Ovary (tissue), 9 donors: ENCODE data around the gene UBAC1. TPM values are rescaled to one million over a fixed set of nuclear protein-coding genes. Genes with fewer than 3 reads are reported as not detected.

Experiments used
- DNase-seq, 5 donors: peaks; one replicate each; pipeline ENCODE4 v3.0.0-alpha.2; 2019 to 2020
- H3K27ac ChIP-seq, 2 donors: fragments of 200-600 bp; one replicate each; pipeline versions ENCODE4 v1.5.1 to v1.8.0; 2019 to 2022
- H3K27me3 ChIP-seq: fragments of 200-600 bp; one replicate; pipeline ENCODE4 v1.8.0; 2022
- H3K36me3 ChIP-seq: fragments of 200-600 bp; sonication (generic); one replicate; pipeline ENCODE4 v1.5.1; 2019
- H3K4me1 ChIP-seq: one replicate; pipeline ENCODE4 v1.8.1; 2013; ENCODE audit warnings: mild to moderate bottlenecking, moderate library complexity; ENCODE audit not compliant: insufficient read depth
- H3K4me3 ChIP-seq: fragments of 200-600 bp; sonication (generic); one replicate; pipeline ENCODE4 v1.5.1; 2017
- H3K9me3 ChIP-seq, 2 donors: fragments of 200-600 bp in 1 of 2; sonication (generic) in 1 of 2; one replicate each; pipeline versions ENCODE4 v1.5.1 to v1.8.1; 2013 to 2019; ENCODE audit warnings: mild to moderate bottlenecking in 1 of 2, moderate library complexity in 1 of 2
- CTCF ChIP-seq, 3 donors: fragments of 450-650 bp in 2 of 3; fragments of 200-600 bp in 1 of 3; IDR thresholded peaks; one replicate each; pipeline versions ENCODE4 v1.5.1 to v1.8.0; 2016 to 2022; ENCODE audit warnings: antibody characterized with exemption in 3 of 3, mild to moderate bottlenecking in 1 of 3
- EP300 ChIP-seq: sonication (generic); formaldehyde crosslinking; IDR thresholded peaks from one replicate; pipeline ENCODE4 v1.6.1; 2017; ENCODE audit warnings: antibody characterized with exemption
- POLR2A ChIP-seq: fragments of 450-650 bp; IDR thresholded peaks from one replicate; pipeline ENCODE4 v1.6.1; 2017; ENCODE audit warnings: antibody characterized with exemption, mild to moderate bottlenecking, moderate library complexity
- WGBS, 3 donors: extraction: QIAGEN DNeasy Blood & Tissue Kit in 1 of 3; methylation state at CpG; one replicate each; pipeline versions ENCODE4 v1.1.5 to v1.1.7; 2013 to 2017; 5-methylcytosine and 5-hydroxymethylcytosine counted together
- intact Hi-C, 4 donors: fragments of 100-400 bp; cut with DNase I; formaldehyde crosslinking; loops; one replicate each; pipeline versions ENCODE4 v1.11.0 to v1.15.1; 2022 to 2023
- polyA plus RNA-seq, 2 donors: library from polyadenylated mRNA; stranded (reverse); fragments of 200-250 nt in 1 of 2; fragments of 350-450 nt in 1 of 2; fragmentation: Illumina TruSeq in 1 of 2; extraction: RNeasy Lipid Tissue Mini Kit (QIAGEN cat#74804) in 1 of 2; gene quantifications; one replicate each; pipeline ENCODE4 v1.2.3, GENCODE V29; 2013 to 2014
- total RNA-seq, 7 donors: library from RNA; depleted of rRNA in 2 of 7; stranded (reverse); fragments of >200 nt in 2 of 7; fragmentation: NEBNext Ultra II Directional in 3 of 7; extraction: Animal tissue kit (Norgen Biotek cat#: 25700) in 3 of 7; gene quantifications; one replicate each; pipeline versions ENCODE4 v1.1.0 to v1.2.4, GENCODE V29; 2016 to 2023
- donor health status: DM: no; HTN: no; CAD: no; lungs with moderate emphysema.
- donor health status: DM: no; HTN: no; CAD: no.
- donor health status: Bipolar disorder and iron deficiency.
- donor health status: DM: yes; HTN: yes; CAD: no.
- donor health status: DM: no; HTN: no; CAD: no.
- donor health status: DM: yes; HTN: yes; CAD: no.

UBAC1 gene
- total and polyA plus RNA-seq, 9 donors: 19.7 to 42.0 (median 33.4) TPM

GRCh38 chr9:135891027-135891631 lies 70.0 kb downstream of the UBAC1 start:
- no peaks in the 10 kb centered on the region for H3K36me3 ChIP-seq
- no peaks in the 10 kb centered on the region for H3K9me3 ChIP-seq
- 62 to 66% (median 63%) methylated on average over 8 of the region's 8 CpGs for WGBS, 3 donors
- TF ChIP-seq EP300 (no peak), POLR2A (no peak), CTCF (IDR thresholded peaks at IDR 0.05) (no peak)
- H3K27ac ChIP-seq: no peak overlapping the region
- no peaks in the 10 kb centered on the region for H3K27me3 ChIP-seq
- peaks cover 29% of the 10 kb centered on the region for H3K4me1 ChIP-seq
- H3K4me3 ChIP-seq: no peak overlapping the region
- intact Hi-C loops: no loop called here
- no peak for DNase-seq

- Histone ChIP-seq H3K27ac (no peak overlapping the region), H3K9me3 (no peaks in the 10 kb centered on the region), H3K36me3 (no peaks in the 10 kb centered on the region), H3K4me1 (peaks cover 30% of the 10 kb centered on the region), H3K27me3 (no peaks in the 10 kb centered on the region), H3K4me3 (no peak overlapping the region)
- intact Hi-C loops: no loop called here
- 74 to 76% (median 74%) methylated on average over 18 of the region's 18 CpGs for WGBS, 3 donors
- TF ChIP-seq POLR2A (no peak), EP300 (no peak), CTCF (IDR thresholded peaks at IDR 0.05) (no peak)
- no peak for DNase-seq
Observed at GRCh38 chr9:135890190-135891026, 70.8 kb downstream of the UBAC1 start.

- no peaks in the 10 kb centered on the region for H3K27me3 ChIP-seq
- H3K9me3 ChIP-seq: no peaks in the 10 kb centered on the region
- no peaks in the 10 kb centered on the region for H3K36me3 ChIP-seq
- TF ChIP-seq EP300 (no peak), CTCF (IDR thresholded peaks at IDR 0.05) (no peak), POLR2A (no peak)
- no peak overlapping the region for H3K4me3 ChIP-seq
- 90 to 92% (median 90%) methylated on average over 19 of the region's 19 CpGs for WGBS, 3 donors
- no peak for DNase-seq
- H3K27ac ChIP-seq: no peak overlapping the region
- H3K4me1 ChIP-seq: peaks cover 31% of the 10 kb centered on the region
- intact Hi-C loops: no loop called here
Observed at GRCh38 chr9:135889564-135890189, 71.5 kb downstream of the UBAC1 start.

GRCh38 chr9:135888766-135889394 lies 72.3 kb downstream of the UBAC1 start:
- DNase-seq: no peak
- Histone ChIP-seq H3K27me3 (no peaks in the 10 kb centered on the region), H3K27ac (no peak overlapping the region), H3K36me3 (no peaks in the 10 kb centered on the region), H3K9me3 (no peaks in the 10 kb centered on the region), H3K4me1 (peaks cover 32% of the 10 kb centered on the region), H3K4me3 (no peak overlapping the region)
- TF ChIP-seq EP300 (no peak), CTCF (IDR thresholded peaks at IDR 0.05) (no peak), POLR2A (no peak)
- WGBS, 3 donors: 89 to 92% (median 90%) methylated on average over 13 of the region's 13 CpGs
- intact Hi-C loops: no loop called here
